Measurements from ENCODE around the gene MAN2B1. TPM values are rescaled to one million over a fixed set of nuclear protein-coding genes. Genes with fewer than 3 reads are reported as not detected.
"Not testable (repeated sequence)": the region's sequence is repeated elsewhere in the genome, so short reads cannot be mapped to it uniquely, and the experiment has no call there.

The MAN2B1 gene
- total and polyA plus RNA-seq, 2 of the 13 experiments (the other 11 are each of a cell fraction or from before 2014, with no cell fraction given), result 23.6 to 23.8 TPM

GRCh38 chr19:12712077-12712476, 45.5 kb upstream of the MAN2B1 start:
- H3K4me3 ChIP-seq (replicated peaks in 1 of 3; ENCODE audit: insufficient read depth in 1 of 3, low read depth in 2 of 3, low read length in 3 of 3); POLR2A ChIA-PET; BruUV-seq (replicated peaks); ATAC-seq; H3K4me1 ChIP-seq (ENCODE audit: insufficient read depth, low read length); H4K20me1 ChIP-seq (ENCODE audit: insufficient read depth, low read length); H3K79me2 ChIP-seq (ENCODE audit: insufficient read depth, low read length); H3K9ac ChIP-seq (ENCODE audit: insufficient read depth, low read depth, low read length); H3K27ac ChIP-seq (ENCODE audit: extremely low read length, insufficient read depth, low read length); H3K4me2 ChIP-seq (ENCODE audit: low read depth, low read length); DNase-seq (ENCODE audit: low spot score); intact Hi-C loops (cut with micrococcal nuclease; ENCODE audit: unreplicated experiment); CTCF ChIA-PET (ENCODE audit: low intra/inter-chr PET ratio, low total read pairs); H3K9me3 ChIP-seq (ENCODE audit: low read length); H3K27me3 ChIP-seq (ENCODE audit: control insufficient read depth in 1 of 2, insufficient read depth in 2 of 2, low read length in 2 of 2); H2AFZ ChIP-seq (ENCODE audit: low read length); FAIRE-seq: not testable (repeated sequence)
- peaks cover 36 to 66% of the 10 kb centered on the region in 2 experiments for H3K36me3 ChIP-seq (replicated peaks in 1 of 2; ENCODE audit: control insufficient read depth in 1 of 2, insufficient read depth in 2 of 2, low read length in 2 of 2)
- TF ChIP-seq TBX3 (IDR thresholded peaks at IDR 0.05; ENCODE audit: borderline replicate concordance) (0 out of 2 replicates have a peak, but pooled peaks have one; percentile 36), STAG1 (CRISPR knock-in tag; IDR thresholded peaks at IDR 0.05) (peak; percentile 41), CTCF (CRISPR knock-in tag; IDR thresholded peaks at IDR 0.05) (peak; percentile 42), ZBTB38 (CRISPR knock-in tag; IDR thresholded peaks at IDR 0.05) (peak; percentile 21; the same call in 1 of the 2 replicates), RAD21 (CRISPR knock-in tag; IDR thresholded peaks at IDR 0.05) (peak; percentile 30; the same call in 1 of the 2 replicates)
- TF ChIP-seq, protein P1, sequence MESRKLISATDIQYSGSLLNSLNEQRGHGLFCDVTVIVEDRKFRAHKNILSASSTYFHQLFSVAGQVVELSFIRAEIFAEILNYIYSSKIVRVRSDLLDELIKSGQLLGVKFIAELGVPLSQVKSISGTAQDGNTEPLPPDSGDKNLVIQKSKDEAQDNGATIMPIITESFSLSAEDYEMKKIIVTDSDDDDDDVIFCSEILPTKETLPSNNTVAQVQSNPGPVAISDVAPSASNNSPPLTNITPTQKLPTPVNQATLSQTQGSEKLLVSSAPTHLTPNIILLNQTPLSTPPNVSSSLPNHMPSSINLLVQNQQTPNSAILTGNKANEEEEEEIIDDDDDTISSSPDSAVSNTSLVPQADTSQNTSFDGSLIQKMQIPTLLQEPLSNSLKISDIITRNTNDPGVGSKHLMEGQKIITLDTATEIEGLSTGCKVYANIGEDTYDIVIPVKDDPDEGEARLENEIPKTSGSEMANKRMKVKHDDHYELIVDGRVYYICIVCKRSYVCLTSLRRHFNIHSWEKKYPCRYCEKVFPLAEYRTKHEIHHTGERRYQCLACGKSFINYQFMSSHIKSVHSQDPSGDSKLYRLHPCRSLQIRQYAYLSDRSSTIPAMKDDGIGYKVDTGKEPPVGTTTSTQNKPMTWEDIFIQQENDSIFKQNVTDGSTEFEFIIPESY (CRISPR knock-in tag; IDR thresholded peaks at IDR 0.05), result peak; percentile 99
- 82% methylated on average over 13 of the region's 14 CpGs for WGBS (ENCODE audit: low lambda C conversion rate)
- in situ Hi-C loops (cut with HindIII; ENCODE audit: extremely low pct_ligation_motif_present, low pct_unique_long_range_greater_than_20kb), result loop anchor here (5.0 kb wide), 1 partner anchor 45 kb away; no protein-coding TSS in a partner anchor

Measured in HepG2 (cell line).